RKO (cell line): ENCODE measurements around the gene RNF145.

ENCODE experiments used
- DNase-seq: peaks from one replicate; pipeline ENCODE4 v3.0.0-alpha.2; 2016; ENCODE audit warnings: low spot score

Gene RNF145

GRCh38 chr5:159218595-159219023, 9.3 kb upstream of the RNF145 start:
- DNase-seq, result no peak

- no peak for DNase-seq
These were observed 7.9 kb upstream of the RNF145 start for GRCh38 chr5:159217236-159217635.

- DNase-seq, result no peak
These were observed 7.1 kb upstream of the RNF145 start for GRCh38 chr5:159216454-159216853.

- no peak for DNase-seq
These were observed 6.5 kb upstream of the RNF145 start for GRCh38 chr5:159215886-159216285.

- no peak for DNase-seq
These were observed 5.3 kb upstream of the RNF145 start for GRCh38 chr5:159214486-159215271.

- no peak for DNase-seq
These were observed 3.5 kb upstream of the RNF145 start for GRCh38 chr5:159212657-159213462.

GRCh38 chr5:159211729-159212174, 2.4 kb upstream of the RNF145 start:
- DNase-seq, result no peak

GRCh38 chr5:159210846-159211245, 1.5 kb upstream of the RNF145 start:
- no peak for DNase-seq

- no peak for DNase-seq
These were observed 883 bp upstream of the RNF145 start for GRCh38 chr5:159210210-159210661.

GRCh38 chr5:159208514-159209437, 577 bp downstream of the RNF145 start:
- peak; percentile 36 for DNase-seq

- peak; percentile 86 for DNase-seq
These were observed 1.5 kb downstream of the RNF145 start for GRCh38 chr5:159207686-159208513.

- DNase-seq, result no peak
These were observed 2.1 kb downstream of the RNF145 start for GRCh38 chr5:159207222-159207685.

GRCh38 chr5:159206818-159207217, 2.5 kb downstream of the RNF145 start:
- DNase-seq, result no peak

- DNase-seq, result peak; percentile 62
These were observed 3.0 kb downstream of the RNF145 start for GRCh38 chr5:159206368-159206767.

GRCh38 chr5:159203351-159203750, 6.0 kb downstream of the RNF145 start:
- no peak for DNase-seq

- no peak for DNase-seq
These were observed 7.2 kb downstream of the RNF145 start for GRCh38 chr5:159202151-159202550.

- DNase-seq, result no peak
These were observed 9.6 kb downstream of the RNF145 start for GRCh38 chr5:159199780-159200179.

- no peak for DNase-seq
These were observed 10.1 kb downstream of the RNF145 start for GRCh38 chr5:159199225-159199624.

- no peak for DNase-seq
These were observed 11.0 kb downstream of the RNF145 start for GRCh38 chr5:159198063-159199036.

GRCh38 chr5:159195775-159196174, 13.6 kb downstream of the RNF145 start:
- no peak for DNase-seq
